22Rv1 (cell line): Measurements from ENCODE around the gene VPS9D1.
A peak's percentile ranks its signal among the peaks of the same experiment; 100 is the strongest.

Experiments used
- H3K27ac ChIP-seq: fragments of 450-650 bp; 2 replicates; pipeline ENCODE4 v1.5.1; 2017
- CTCF ChIP-seq: fragments of 450-650 bp; IDR thresholded peaks from 2 replicates; pipeline ENCODE4 v1.5.1; 2017; ENCODE audit warnings: mild to moderate bottlenecking
- ZFX ChIP-seq: fragments of 450-650 bp; IDR thresholded peaks from 2 replicates; pipeline ENCODE4 v1.6.1; 2017; ENCODE audit warnings: antibody characterized with exemption, borderline replicate concordance

Gene VPS9D1

GRCh38 chr16:89693931-89694783 is 26.5 kb downstream of the VPS9D1 start:
- TF ChIP-seq CTCF (no peak), ZFX (no peak)
- peak overlapping the region; percentile 98 for H3K27ac ChIP-seq

DNA sequence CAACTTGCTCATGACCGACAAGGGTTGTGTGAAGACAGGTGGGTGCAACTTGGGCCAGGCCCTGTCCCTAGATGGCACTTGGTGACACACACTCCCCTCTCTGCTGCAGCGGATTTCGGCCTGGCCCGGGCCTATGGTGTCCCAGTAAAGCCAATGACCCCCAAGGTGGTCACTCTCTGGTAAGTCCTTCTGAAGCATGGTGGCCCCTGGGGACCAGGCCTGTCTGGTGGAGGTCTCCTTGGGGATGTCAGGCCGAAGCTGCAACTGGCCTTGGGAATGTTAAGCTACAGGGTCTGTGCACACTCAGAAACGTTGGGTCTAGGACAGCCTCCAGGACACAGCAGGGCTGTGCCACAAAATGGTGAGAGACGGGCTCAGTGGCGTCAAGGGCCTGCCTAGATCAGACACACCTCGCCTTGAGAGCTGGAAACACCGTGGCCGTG is 27.4 kb downstream of the VPS9D1 start:
- no peak for TF ChIP-seq ZFX
- no peak for TF ChIP-seq CTCF
- H3K27ac ChIP-seq = peak overlapping the region; percentile 98

- H3K27ac ChIP-seq = peak overlapping the region; percentile 98
- no peak for TF ChIP-seq CTCF
- TF ChIP-seq ZFX = no peak
These were observed 28.6 kb downstream of the VPS9D1 start for GRCh38 chr16:89691986-89692569.

GRCh38 chr16:89691231-89691985 is 29.3 kb downstream of the VPS9D1 start:
- H3K27ac ChIP-seq = peak overlapping the region; percentile 98
- TF ChIP-seq CTCF (no peak), ZFX (no peak)

- TF ChIP-seq CTCF = no peak
- TF ChIP-seq ZFX = no peak
- H3K27ac ChIP-seq = peak overlapping the region; percentile 98
These were observed 30.3 kb downstream of the VPS9D1 start for GRCh38 chr16:89690392-89690901.

DNA sequence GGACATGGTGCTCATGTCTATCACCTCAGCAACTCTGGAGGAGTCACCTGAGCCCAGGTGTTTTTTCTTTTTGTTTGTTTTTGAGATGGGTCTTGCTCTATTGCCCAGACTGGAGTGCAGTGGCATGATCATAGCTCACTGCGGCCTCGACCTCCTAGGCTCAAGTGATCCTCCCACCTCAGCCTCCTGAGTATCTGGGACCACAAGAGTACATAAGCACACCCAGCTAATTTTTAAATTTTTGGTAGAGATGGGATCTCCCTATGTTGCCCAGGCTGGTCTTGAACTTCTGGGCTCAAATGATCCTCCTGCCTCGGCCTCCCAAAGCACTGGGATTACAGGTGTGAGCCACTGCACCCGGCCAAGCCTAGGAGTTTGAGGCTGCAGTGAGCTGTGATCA is 31.1 kb downstream of the VPS9D1 start:
- peak overlapping the region; percentile 98 for H3K27ac ChIP-seq

DNA sequence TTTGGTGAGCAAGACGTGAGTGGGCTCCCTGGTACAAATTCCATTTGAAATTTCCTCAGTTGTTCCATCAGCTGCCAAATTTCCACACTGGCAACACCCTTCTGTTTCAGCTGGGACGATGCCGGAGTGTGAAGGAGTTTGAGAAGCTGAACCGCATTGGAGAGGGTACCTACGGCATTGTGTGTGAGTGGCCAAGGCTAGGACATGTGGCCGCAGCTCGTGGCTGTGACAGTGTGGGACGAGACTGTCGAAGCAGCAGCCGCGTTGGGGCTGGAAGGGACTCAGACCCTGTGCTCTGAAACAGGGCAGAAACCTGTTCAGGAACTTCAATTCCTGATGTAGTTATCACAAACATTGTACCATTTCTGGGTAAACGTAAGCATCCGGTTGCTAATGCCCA is 31.6 kb downstream of the VPS9D1 start:
- TF ChIP-seq ZFX (no peak), CTCF (no peak)
- peak overlapping the region; percentile 98 for H3K27ac ChIP-seq
